ENCODE results near the gene PLCB4. TPM values are rescaled to one million over a fixed set of nuclear protein-coding genes. Genes with fewer than 3 reads are reported as not detected.

PLCB4 gene
- total RNA-seq, 1 experiment from 2014 or later: 12.6 TPM

GRCh38 chr20:9075264-9076095, 6.6 kb downstream of the PLCB4 start:
- peak; percentile 42 for ATAC-seq
- no peak overlapping the region for H3K4me3 Mint-ChIP-seq
- ChIA-PET CTCF (interaction anchor here (1.1 to 1.5 kb wide), 3 partner anchors 16 to 318 kb away, joined by 3 to 4 read pairs (median 4); no protein-coding TSS in a partner anchor), POLR2A (no interaction called here)
- no peaks in the 10 kb centered on the region for H3K27me3 Mint-ChIP-seq (ENCODE audit: low read depth)
- DNase-seq (ENCODE audit: low spot score): no peak
- peaks cover 66% of the 10 kb centered on the region for H3K4me1 Mint-ChIP-seq
- H3K9me3 Mint-ChIP-seq: no peaks in the 10 kb centered on the region
- no peaks in the 10 kb centered on the region for H3K36me3 Mint-ChIP-seq
- no peak for TF ChIP-seq E2F5 (CRISPR knock-in tag; IDR thresholded peaks at IDR 0.05)
- peak overlapping the region; percentile 45; the same call in 1 of the 2 replicates for H3K27ac Mint-ChIP-seq

- ATAC-seq: no peak
- Mint-ChIP-seq H3K4me3 (no peak overlapping the region), H3K9me3 (no peaks in the 10 kb centered on the region), H3K36me3 (no peaks in the 10 kb centered on the region), H3K27ac (no peak overlapping the region), H3K27me3 (ENCODE audit: low read depth) (no peaks in the 10 kb centered on the region), H3K4me1 (peaks cover 58% of the 10 kb centered on the region)
- no peak for DNase-seq (ENCODE audit: low spot score)
- ChIA-PET POLR2A (no interaction called here), CTCF (interaction anchor here (0.8 kb wide), 1 partner anchor 223 kb away, joined by 3 read pairs; no protein-coding TSS in a partner anchor)
- TF ChIP-seq ZNF532 (CRISPR knock-in tag; IDR thresholded peaks at IDR 0.05; ENCODE audit: borderline replicate concordance): no peak
- no peak for TF ChIP-seq SP1 (CRISPR knock-in tag; conservative IDR thresholded peaks at IDR 0.05)
- no peak for TF ChIP-seq ZNF121 (CRISPR knock-in tag; IDR thresholded peaks at IDR 0.05)
- no peak for TF ChIP-seq ZNF317 (CRISPR knock-in tag; IDR thresholded peaks at IDR 0.05; ENCODE audit: borderline replicate concordance, low read depth)
- no peak for TF ChIP-seq ELF4 (CRISPR knock-in tag; IDR thresholded peaks at IDR 0.05; ENCODE audit: low read depth)
- no peak for TF ChIP-seq ZNF425 (CRISPR knock-in tag; conservative IDR thresholded peaks at IDR 0.05)
- TF ChIP-seq ZNF138 (CRISPR knock-in tag; conservative IDR thresholded peaks at IDR 0.05): no peak
- TF ChIP-seq NR2C2 (CRISPR knock-in tag; IDR thresholded peaks at IDR 0.05): no peak
- no peak for TF ChIP-seq AR (CRISPR knock-in tag; IDR thresholded peaks at IDR 0.05)
Measured at GRCh38 chr20:9076440-9076839, 7.6 kb downstream of the PLCB4 start.

Measured in WTC11 (cell line).